HG02884 (cell line): ENCODE results near the gene CATSPERD.
"Not testable (repeated sequence)": the region's sequence is repeated elsewhere in the genome, so short reads cannot be mapped to it uniquely, and the experiment has no call there.

Source experiments
- ATAC-seq: cut with Tn5 transposase; IDR thresholded peaks from one replicate; pipeline ENCODE4 v1.9.1; 2021; ENCODE audit warnings: mild to moderate bottlenecking, moderate library complexity; ENCODE audit not compliant: unreplicated experiment

The CATSPERD gene

DNA sequence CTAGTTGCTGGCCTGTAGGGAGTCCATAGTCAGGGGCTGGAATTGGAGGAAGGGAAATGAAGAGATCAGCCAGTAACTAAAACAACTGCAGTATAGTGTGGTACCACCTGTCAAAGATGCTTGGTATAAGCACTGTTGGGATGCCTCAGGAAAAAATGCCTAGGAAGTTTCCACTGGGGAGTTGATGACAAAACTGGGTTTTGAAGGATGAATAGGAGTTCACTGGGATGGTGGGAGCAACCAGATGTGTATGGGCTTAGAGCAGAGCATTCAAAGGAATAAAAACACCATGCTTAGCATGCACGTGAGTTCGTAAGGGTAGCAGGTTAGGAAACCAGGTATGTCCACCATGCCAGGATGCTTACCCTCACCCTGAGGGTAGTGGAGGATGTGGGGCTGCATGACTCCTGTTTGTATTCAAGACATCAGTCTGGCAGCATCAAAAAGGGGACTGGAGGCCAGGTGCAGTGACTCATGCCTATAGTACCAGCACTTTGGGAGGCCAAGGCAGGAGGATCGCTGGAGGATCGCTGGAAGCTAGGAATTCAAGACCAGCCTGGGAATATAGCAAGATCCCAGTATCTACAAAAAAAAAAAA lies 7.1 kb downstream of the CATSPERD start:
- ATAC-seq, result no peak

DNA sequence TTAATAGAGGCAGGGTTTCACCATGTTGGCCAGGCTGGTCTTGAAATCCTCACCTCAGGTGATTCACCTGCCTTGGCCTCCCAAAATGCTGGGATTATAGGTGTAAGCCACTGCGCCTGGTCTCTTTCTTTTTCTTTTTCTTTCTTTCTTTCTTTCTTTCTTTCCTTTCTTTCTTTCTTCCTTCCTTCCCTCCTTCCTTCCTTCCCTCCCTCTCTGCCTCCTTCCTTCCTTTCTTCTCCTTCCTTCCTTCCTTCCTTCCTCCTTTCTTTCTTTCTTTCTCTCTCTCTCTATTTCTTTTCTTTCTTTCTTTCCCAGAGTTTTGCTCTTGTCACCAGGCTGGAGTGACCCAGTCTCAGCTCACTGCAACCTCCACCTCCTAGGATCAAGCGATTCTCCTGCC lies 12.7 kb downstream of the CATSPERD start:
- ATAC-seq, result not testable (repeated sequence)

DNA sequence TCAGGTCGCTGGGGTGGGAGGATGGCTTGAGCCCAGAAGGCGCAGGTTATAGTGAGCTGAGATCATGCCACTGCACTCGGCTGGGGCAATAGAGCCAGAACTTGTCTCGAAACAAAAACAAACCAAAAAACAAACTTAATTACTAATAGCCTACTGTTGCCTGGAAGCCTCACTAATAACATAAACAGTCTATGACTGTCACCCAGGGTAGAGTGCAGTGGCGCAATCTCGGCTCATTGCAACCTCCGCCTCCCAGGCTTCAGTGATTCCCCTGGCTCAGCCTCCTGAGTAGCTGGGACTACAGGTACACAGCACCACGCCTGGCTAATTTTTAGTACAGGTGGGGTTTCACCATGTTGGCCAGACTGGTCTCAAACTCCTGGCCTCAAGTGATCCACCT lies 18.0 kb downstream of the CATSPERD start:
- ATAC-seq, result no peak

DNA sequence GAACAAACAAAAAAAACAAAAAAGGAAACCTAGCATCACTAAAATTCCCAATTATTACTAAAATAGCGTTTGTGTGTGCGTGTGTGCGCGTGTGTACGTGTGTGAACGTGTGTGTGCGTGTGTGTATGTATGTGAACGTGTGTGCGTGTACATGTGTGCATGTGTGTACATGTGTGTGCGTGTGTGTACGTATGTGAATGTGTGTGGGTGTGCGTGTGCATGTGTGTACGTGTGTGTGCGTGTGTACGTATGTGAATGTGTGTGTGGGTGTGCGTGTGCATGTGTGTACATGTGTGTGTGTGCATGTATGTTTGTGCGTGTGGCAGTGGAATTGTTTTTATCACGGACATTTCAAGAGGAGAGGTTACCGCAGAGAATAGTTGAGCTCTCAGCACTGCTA lies 21.6 kb downstream of the CATSPERD start:
- no peak for ATAC-seq

DNA sequence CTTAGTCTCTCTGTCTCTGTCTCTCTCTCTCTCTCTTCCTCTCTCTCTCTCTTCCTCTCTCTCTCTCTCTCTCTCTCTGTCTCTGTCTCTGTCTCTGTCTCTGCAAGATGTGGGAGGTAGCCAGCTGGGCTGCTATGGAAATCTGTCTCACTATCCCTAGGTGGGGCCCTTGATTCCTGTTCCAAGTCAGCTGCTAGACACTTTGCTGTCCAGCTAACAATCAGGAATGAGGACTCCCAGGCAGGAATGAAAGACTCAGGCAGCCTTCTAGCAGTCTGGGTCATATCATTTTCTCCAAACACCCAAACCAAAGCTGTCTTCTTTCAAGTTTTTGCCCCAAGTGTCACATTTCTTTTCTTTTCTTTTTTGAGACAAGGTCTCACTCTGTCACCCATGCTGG lies 23.2 kb downstream of the CATSPERD start:
- no peak for ATAC-seq

DNA sequence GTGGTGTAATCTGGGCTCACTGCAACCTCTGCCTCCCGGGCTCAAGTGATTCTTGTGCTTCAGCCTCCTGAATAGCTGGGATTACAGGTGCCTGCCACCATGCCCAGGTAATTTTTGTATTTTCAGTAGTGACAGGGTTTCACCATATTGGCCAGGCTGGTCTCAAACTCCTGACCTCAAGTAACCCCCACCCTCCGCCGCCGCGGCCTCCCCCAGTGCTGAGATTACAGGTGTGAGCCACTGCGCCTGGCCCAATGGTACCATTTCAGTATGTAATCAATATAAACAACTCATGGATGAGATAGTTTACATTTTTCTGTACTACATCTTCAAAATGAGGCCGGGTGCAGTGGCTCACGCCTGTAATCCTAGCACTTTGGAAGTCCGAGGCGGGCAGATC lies 24.6 kb downstream of the CATSPERD start:
- ATAC-seq, result not testable (repeated sequence)

DNA sequence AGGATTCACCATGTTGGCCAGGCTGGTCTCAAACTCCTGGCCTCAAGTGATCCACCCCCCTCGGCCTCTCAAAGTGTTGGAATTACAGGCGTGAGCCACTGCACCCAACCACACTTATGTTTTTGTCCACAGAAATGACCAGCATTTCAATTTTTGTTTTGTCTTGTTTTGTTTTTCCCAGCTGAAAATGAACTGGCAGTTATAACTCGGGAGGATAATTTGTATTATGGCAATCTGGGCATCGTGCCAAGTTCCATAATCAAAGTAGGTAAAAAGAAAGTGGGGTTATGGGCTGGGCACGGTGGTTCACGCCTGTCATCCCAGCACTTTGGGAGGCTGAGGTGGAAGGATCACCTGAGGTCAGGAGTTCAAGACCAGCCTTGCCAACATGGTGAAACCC lies 28.5 kb downstream of the CATSPERD start:
- not testable (repeated sequence) for ATAC-seq

DNA sequence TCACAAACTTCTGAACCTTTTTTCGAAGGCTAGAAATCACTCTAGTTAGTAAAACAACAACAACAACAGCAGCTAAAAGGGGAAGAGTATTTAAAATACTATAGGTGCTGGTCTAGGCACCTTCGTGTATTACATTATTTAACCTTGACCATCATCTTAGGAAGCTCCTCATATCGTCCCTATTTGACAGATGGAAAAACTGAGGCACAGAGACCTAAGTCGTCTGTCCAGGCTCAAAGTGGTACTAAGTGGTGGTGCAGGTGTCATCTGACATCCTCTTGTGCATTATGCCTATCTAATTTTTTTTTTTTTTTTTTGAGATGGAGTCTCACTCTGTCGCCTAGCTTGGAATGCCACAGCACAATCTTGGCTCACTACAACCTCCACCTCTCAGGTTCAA lies 29.1 kb downstream of the CATSPERD start:
- ATAC-seq, result no peak

DNA sequence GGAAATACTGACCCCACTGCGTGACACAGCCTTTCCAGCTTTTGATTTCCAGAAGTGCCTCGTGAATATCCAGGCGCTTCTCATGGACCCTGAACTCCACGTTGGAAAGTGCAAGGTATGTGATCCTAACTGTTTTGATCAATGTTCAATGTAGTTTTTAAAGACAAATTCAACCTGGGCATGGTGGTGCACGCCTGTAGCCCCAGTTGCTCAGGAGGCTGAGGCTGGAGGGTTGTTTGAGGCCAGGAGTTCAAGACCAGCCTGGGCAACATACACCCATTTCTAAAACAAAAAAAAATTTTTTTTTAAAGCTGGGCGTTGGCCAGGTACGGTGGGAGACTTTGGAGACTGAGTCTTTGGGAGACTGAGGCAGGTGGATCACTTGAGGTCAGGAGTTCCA lies 31.3 kb downstream of the CATSPERD start:
- ATAC-seq, result no peak

DNA sequence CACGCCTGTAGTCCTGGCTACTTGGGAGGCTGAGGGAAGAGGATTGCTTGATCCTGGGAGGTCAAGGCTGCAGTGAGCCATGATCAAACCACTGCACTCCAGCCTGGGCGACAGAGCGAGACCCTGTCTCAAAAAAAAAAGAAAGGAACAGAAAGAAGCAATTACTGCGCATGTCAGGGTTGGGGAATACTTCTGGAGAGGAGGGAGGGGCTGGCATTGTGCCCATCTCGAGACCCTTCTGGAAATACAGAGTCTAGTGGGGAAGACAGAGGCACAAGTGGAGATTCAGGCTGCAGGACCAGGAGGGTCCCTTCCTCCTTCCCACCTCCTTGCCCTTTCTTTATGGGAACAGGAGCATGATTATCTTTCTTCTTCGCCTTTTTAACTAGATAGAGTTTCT lies 33.3 kb downstream of the CATSPERD start:
- no peak for ATAC-seq

DNA sequence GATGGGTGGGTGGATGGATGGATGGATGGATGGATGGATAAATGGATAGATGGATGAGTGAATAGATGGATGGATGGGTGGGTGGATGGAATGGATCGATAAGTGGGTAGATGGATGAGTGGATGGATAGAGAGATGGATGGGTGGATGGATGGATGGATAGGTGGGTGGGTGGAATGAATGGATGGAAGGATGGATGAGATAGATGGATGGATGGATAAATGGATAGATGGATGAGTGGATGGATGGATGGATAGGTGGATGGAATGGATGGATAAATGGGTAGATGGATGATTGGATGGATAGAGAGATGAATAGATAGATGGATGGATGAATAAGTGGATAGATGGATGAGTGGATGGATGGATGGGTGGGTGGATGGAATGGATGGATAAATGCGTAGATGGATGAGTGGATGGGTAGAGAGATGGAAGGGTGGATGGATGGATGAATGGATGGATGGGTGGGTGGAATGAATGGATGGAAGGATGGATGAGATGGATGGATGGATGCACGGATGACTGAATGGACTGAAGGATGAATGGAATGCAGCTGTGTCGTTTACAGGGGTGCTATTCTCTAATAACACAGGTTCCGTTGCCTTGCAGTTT lies 42.3 kb downstream of the CATSPERD start:
- no peak for ATAC-seq

DNA sequence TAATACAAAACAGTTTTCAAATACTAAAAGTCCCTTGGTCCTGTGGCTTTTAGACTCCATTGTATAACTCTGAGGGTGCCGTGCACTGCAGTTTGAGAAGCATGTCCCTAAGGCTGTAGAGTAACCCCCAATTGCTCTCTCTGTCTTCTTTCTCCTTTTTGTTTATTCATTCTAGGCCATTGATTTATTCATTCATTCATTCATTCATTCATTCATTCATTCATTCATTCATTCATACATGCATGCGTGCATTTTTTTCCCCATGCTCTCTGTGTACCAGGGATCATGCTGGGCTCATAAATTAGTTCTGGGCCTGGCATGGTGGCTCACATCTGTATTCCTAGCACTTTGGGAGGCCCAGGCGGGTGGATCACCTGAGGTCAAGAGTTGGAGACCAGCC lies 44.8 kb downstream of the CATSPERD start:
- ATAC-seq, result no peak

DNA sequence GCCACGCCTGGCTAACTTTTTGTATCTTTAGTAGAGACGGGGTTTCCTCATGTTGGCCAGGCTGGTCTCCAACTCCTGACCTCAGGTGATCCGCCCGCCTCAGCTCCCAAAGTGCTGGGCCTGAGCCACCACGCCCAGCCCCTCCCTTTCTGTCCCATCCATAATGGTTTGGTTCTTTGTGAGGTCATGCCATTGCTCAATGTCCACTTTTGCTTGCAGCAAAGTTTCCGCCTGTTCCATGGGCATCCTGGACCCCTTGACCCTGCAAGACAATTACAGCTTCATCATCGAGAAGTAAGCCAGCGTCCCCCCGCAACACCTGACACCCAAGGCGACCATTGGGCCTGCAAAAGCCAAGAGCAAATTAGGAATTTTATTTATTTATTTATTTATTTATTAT lies 47.5 kb downstream of the CATSPERD start:
- ATAC-seq, result no peak

DNA sequence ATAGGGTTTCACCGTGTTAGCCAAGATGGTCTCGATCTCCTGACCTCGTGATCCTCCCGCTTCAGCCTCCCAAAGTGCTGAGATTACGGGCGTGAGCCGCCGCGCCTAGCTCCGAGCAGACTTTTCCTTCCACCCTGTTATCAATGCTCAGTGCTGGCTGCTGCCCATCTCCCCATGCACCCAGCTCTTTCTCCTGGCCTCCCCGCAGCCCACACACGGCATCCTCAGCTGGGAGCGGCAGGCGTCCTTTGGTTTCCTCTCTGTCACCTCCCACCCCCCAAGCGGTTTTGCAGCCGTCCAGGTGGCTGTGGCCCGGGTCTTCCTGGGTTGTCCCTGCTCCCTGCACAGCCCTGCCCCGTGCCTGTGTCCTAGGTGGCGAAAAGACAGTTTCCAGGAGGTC lies 52.0 kb downstream of the CATSPERD start:
- ATAC-seq, result no peak

DNA sequence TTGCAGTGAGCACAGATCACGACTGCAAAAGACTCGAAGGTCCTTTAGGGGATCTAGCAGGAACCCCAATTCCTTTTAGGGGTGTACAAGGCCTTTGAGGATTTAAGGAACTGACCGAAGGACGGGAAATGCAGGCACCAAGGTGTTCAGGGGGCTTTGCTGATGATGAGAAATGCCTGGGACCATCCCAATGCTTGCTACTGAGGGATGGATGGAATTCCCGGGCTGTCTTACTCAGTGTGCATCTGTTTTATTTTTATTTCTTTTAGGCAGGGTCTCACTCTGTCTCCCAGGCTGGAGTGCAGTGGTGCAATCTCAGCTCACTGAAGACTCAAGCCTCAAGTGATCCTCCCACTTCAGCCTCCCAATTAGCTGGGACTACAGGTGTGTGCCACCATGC lies 52.8 kb downstream of the CATSPERD start:
- ATAC-seq, result no peak

DNA sequence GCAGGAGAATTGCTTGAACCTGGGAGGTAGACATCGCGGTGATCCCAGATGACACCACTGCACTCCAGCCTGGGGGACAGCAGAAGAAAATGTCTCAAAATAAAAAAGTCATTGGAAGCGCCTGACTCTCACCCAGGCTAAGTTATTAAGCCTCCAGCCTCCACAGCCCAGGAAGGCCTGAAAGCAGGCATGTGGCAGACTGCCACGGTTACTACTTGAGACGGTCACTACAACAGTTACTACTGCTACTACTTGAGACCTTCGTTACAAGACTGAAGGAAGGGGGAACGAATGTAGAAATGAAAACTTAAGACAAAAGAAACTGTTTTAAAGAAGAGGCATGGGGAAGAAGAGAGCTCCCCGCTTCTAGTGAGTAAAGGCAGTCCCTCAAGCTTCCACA lies 54.5 kb downstream of the CATSPERD start:
- ATAC-seq, result no peak

DNA sequence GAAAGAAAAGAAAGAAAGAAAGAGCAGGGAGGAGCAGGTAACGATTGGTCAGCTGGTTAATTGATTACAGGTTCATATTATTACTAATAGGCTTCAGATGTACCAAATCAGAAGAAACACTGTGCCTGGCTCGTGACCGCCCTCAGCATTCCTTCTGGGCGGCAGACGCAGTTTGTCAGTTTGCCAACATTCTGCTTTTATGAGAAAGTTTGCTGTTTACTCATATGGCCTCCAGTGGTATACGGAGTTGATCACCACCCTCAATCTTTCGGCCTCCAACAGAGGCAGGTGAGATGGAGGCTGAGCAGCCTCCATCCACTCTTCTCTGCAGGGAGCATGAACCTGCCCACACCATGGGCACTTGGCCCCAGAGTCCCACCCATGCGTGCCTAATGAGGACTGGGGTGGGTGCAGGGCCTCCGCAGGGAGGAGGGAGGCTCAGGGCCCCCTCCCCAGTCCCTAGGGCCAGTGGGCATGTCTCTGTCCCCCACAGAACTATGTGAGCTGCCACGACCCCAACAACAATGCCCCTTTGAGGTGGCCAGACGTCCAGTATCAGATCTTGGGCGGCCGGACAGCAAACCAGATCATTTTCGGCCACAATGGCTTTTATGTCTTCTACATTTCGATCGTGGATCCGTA lies 55.4 kb downstream of the CATSPERD start:
- no peak for ATAC-seq

DNA sequence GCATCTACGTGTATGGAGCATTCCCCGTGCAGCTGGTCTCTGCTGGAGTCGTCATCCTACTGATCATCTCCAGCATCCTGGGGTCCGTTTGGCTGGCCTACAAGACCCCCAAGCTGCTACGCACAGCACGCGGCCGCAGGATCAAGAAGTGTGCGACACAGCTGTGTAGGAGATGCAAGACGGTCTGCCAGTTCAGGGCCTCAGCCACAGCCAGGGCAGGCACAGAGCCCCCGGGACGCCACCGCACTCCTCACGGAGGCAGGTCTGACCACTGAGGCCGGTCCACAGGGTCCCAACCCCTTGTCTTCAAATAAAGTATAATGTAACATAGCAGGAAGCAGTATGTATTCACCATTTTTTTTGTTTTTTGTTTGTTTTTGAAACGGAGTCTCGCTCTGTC lies 58.0 kb downstream of the CATSPERD start:
- no peak for ATAC-seq

DNA sequence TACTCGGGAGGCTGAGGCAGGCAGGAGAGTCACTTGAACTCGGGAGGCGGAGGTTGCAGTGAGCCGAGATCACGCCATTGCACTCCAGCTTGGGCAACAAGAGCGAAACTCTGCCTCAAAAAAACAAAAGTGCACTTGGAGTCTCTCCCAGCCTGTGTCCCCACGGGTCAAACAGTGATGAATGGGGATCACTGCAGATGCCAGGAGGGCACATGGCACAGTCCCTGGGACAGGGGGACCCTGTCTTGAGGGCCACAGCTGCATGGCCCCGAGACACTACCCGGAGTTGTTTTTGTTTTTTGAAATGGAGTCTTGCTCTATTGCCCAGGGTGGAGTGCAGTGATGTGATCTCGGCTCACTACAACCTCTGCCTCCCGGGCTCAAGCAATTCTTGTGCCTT lies 60.5 kb downstream of the CATSPERD start:
- not testable (repeated sequence) for ATAC-seq

DNA sequence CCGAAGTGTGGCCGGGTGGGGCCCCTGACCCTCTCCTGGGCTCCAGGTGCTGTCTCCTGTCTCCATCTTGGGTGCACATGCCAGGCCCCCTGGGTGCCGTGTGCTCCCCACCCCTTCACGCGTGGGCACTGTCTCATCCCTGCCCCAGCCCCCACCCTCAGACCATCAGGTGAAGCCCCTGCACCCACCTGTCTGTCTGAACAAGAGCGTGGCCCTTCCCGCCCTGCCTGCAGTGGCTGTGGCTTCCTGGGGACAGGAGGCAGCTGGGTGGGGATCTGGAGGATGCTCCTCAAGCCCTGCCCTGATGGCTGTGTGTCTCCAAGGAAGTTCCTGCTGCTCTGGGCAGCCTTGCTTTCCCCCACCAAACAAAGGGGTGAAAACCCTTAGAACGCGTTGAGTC lies 61.9 kb downstream of the CATSPERD start:
- ATAC-seq, result no peak

DNA sequence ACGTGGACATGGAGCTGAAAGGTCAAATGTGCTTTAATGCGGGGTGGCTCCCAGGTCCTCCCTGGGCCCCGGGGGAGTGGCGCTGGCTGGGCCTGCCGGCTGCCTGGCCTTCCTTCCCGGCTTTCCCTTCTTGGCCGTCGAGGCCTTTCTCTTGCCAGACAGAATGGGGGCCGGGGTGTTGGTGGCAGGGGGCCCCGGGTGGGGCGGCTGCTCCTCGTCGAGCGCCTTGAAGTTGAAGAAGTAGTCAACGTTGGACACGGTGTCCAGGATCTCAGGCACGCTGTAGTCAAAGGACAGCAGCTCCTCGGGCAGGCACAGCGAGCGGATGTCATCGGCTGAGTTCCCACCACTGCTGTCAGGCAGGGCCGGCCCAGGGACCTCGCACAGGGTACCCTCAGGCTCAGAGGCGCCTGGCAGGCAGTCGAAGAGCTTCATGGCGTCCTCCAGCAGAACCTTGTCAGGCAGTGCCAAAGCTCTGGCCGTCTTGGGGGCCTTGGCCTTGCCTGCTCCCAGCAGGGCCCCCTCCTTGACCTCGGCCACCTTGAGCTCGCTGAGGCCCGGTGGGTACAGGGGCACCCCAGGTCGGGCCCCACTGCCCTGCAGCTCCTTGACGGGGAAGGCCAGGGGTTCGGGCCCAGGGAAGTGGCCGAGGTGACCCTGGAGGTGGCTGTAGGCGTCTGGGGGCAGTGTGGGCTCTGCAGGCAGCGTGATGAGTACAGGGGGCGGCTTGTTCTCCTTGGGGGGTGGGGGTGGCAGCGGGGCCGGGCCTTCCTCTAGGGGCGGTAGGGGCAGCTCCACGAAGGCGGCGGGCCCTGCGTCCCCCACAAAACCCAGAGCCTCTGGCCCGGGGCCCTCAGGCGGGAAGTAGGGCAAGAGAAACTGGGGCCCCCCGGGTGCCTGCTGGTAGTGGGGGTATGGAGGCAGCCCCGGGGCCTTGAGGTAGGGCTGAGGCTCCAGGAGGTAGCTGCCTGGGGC lies 62.8 kb downstream of the CATSPERD start:
- ATAC-seq, result no peak
